Liver (tissue), 3 donors: Measurements from ENCODE around the gene BCAS1.

Experiments
- EGR1 ChIP-seq, 2 donors: IDR thresholded peaks; 2 replicates each; pipeline ENCODE4 v1.6.1; 2016 to 2018; ENCODE audit warnings: antibody characterized with exemption in 2 of 2, low read depth in 2 of 2
- FOXA1 ChIP-seq: IDR thresholded peaks from 2 replicates; pipeline ENCODE4 v1.6.1; 2016; ENCODE audit warnings: antibody characterized with exemption
- JUND ChIP-seq, 2 donors: IDR thresholded peaks; 2 replicates each; pipeline ENCODE4 v1.6.1; 2016; ENCODE audit warnings: antibody characterized with exemption in 2 of 2
- RAD21 ChIP-seq, 2 donors: IDR thresholded peaks; 2 replicates each; pipeline ENCODE4 v1.6.1; 2016; ENCODE audit warnings: antibody characterized with exemption in 2 of 2, mild to moderate bottlenecking in 2 of 2
- RXRA ChIP-seq, 2 donors: IDR thresholded peaks; 2 replicates each; pipeline ENCODE4 v1.6.1; 2017 to 2018; ENCODE audit warnings: antibody characterized with exemption in 2 of 2, mild to moderate bottlenecking in 1 of 2
- TF ChIP-seq, protein P1 (sequence below): fragments of 150-350 bp; IDR thresholded peaks from 2 replicates; pipeline ENCODE4 v1.5.1; 2017; ENCODE audit warnings: improper control_type of control experiment, low read depth, low read length; ENCODE audit not compliant: missing input control
- TF ChIP-seq, protein P2 (sequence below): IDR thresholded peaks from 2 replicates; pipeline ENCODE4 v1.6.1; 2016; ENCODE audit warnings: antibody characterized with exemption
- TF ChIP-seq, protein P3 (sequence below): IDR thresholded peaks from 2 replicates; pipeline ENCODE4 v1.6.1; 2016; ENCODE audit warnings: antibody characterized with exemption
- donor health status: healthy.
- donor health status: healthy.

DNA sequence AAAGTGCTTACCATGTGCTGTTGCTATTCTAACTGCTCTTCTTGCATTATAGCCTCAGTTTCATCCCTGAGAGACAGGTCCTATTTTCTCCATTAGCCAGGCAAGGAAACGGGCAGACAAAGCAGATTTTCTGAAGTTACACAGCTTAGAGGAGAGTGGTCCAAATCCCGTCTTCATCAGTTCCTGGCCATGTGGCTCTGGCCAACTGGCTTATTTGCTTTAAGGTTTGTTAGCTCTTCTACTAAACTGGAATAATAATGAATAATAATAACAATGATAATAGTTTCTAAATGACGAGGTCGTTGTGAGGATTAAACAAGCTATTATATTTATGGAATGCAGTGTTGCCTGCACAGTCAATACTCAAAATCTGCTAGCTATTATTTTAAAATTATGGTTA is 35.8 kb upstream of the BCAS1 start:
- TF ChIP-seq JUND (IDR thresholded peaks at IDR 0.05) (no peak), EGR1 (IDR thresholded peaks at IDR 0.05; ENCODE audit: low read depth in 2 of 2) (no peak), FOXA1 (no peak), RAD21 (IDR thresholded peaks at IDR 0.05) (no peak), RXRA (IDR thresholded peaks at IDR 0.05) (peak; percentile 16 to 36)
- TF ChIP-seq, protein P1, sequence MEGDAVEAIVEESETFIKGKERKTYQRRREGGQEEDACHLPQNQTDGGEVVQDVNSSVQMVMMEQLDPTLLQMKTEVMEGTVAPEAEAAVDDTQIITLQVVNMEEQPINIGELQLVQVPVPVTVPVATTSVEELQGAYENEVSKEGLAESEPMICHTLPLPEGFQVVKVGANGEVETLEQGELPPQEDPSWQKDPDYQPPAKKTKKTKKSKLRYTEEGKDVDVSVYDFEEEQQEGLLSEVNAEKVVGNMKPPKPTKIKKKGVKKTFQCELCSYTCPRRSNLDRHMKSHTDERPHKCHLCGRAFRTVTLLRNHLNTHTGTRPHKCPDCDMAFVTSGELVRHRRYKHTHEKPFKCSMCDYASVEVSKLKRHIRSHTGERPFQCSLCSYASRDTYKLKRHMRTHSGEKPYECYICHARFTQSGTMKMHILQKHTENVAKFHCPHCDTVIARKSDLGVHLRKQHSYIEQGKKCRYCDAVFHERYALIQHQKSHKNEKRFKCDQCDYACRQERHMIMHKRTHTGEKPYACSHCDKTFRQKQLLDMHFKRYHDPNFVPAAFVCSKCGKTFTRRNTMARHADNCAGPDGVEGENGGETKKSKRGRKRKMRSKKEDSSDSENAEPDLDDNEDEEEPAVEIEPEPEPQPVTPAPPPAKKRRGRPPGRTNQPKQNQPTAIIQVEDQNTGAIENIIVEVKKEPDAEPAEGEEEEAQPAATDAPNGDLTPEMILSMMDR = no peak
- TF ChIP-seq, protein P2, sequence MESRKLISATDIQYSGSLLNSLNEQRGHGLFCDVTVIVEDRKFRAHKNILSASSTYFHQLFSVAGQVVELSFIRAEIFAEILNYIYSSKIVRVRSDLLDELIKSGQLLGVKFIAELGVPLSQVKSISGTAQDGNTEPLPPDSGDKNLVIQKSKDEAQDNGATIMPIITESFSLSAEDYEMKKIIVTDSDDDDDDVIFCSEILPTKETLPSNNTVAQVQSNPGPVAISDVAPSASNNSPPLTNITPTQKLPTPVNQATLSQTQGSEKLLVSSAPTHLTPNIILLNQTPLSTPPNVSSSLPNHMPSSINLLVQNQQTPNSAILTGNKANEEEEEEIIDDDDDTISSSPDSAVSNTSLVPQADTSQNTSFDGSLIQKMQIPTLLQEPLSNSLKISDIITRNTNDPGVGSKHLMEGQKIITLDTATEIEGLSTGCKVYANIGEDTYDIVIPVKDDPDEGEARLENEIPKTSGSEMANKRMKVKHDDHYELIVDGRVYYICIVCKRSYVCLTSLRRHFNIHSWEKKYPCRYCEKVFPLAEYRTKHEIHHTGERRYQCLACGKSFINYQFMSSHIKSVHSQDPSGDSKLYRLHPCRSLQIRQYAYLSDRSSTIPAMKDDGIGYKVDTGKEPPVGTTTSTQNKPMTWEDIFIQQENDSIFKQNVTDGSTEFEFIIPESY = no peak
- TF ChIP-seq, protein P3, sequence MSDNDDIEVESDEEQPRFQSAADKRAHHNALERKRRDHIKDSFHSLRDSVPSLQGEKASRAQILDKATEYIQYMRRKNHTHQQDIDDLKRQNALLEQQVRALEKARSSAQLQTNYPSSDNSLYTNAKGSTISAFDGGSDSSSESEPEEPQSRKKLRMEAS = peak; percentile 16
